Right atrium auricular region (tissue), 2 donors: ENCODE data around the gene MAGI1. TPM values are rescaled to one million over a fixed set of nuclear protein-coding genes. Genes with fewer than 3 reads are reported as not detected.

Source experiments
- DNase-seq: peaks from one replicate; pipeline ENCODE4 v3.0.0-alpha.2; 2019; ENCODE audit warnings: low spot score
- H3K27ac ChIP-seq, 2 donors: fragments of 200-600 bp; sonication (generic); 1 replicate in 1 of 2; 2 replicates in 1 of 2; pipeline ENCODE4 v1.5.1; 2016 to 2019
- H3K27me3 ChIP-seq, 2 donors: fragments of 200-600 bp; sonication (generic); one replicate each; pipeline versions ENCODE4 v1.5.1 to v1.6.0; 2017 to 2019
- H3K36me3 ChIP-seq: fragments of 200-600 bp; sonication (generic); one replicate; pipeline ENCODE4 v1.5.1; 2016
- H3K4me1 ChIP-seq, 2 donors: fragments of 200-600 bp; sonication (generic); one replicate each; pipeline versions ENCODE4 v1.5.1 to v1.6.0; 2017 to 2019
- H3K4me3 ChIP-seq, 2 donors: fragments of 200-600 bp; sonication (generic); 1 replicate in 1 of 2; 2 replicates in 1 of 2; pipeline ENCODE4 v1.5.1; 2017 to 2019; ENCODE audit warnings: mild to moderate bottlenecking in 1 of 2, moderate library complexity in 1 of 2
- H3K9me3 ChIP-seq, 2 donors: fragments of 200-600 bp; sonication (generic); one replicate each; pipeline ENCODE4 v1.5.1; 2019
- CTCF ChIP-seq, 2 donors: fragments of 200-600 bp; sonication (generic); IDR thresholded peaks; one replicate each; pipeline ENCODE4 v1.5.1; 2019; ENCODE audit warnings: antibody characterized with exemption in 2 of 2
- total RNA-seq, 2 donors: library from RNA; depleted of rRNA; stranded (reverse); fragments of >200 nt; gene quantifications; one replicate each; pipeline ENCODE4 v1.1.0, GENCODE V29; 2016

MAGI1 gene
- total RNA-seq, 2 donors from 2014 or later = 28.5 to 34.8 TPM

- Histone ChIP-seq H3K27me3 (no peaks in the 10 kb centered on the region), H3K4me3 (no peak overlapping the region), H3K36me3 (no peaks in the 10 kb centered on the region), H3K4me1 (no peaks in the 10 kb centered on the region), H3K27ac (no peak overlapping the region), H3K9me3 (no peaks in the 10 kb centered on the region)
- TF ChIP-seq CTCF (IDR thresholded peaks at IDR 0.05) = no peak
- no peak for DNase-seq
These were observed 190.7 kb downstream of the MAGI1 start for GRCh38 chr3:65848024-65848423.

- no peak for DNase-seq
- Histone ChIP-seq H3K36me3 (no peaks in the 10 kb centered on the region), H3K27me3 (no peaks in the 10 kb centered on the region), H3K9me3 (no peaks in the 10 kb centered on the region), H3K27ac (no peak overlapping the region), H3K4me3 (no peak overlapping the region), H3K4me1 (no peaks in the 10 kb centered on the region)
- no peak for TF ChIP-seq CTCF (IDR thresholded peaks at IDR 0.05)
These were observed 191.8 kb downstream of the MAGI1 start for GRCh38 chr3:65846936-65847335.

GRCh38 chr3:65844370-65844769 lies 194.3 kb downstream of the MAGI1 start:
- H3K27ac ChIP-seq = no peak overlapping the region
- no peaks in the 10 kb centered on the region for H3K9me3 ChIP-seq
- H3K4me1 ChIP-seq = no peaks in the 10 kb centered on the region
- no peaks in the 10 kb centered on the region for H3K36me3 ChIP-seq
- H3K4me3 ChIP-seq = no peak overlapping the region
- no peak for DNase-seq
- TF ChIP-seq CTCF (IDR thresholded peaks at IDR 0.05) = no peak
- H3K27me3 ChIP-seq = no peaks in the 10 kb centered on the region

GRCh38 chr3:65843732-65844131 lies 195.0 kb downstream of the MAGI1 start:
- DNase-seq = no peak
- Histone ChIP-seq H3K27me3 (no peaks in the 10 kb centered on the region), H3K36me3 (no peaks in the 10 kb centered on the region), H3K9me3 (no peaks in the 10 kb centered on the region), H3K27ac (no peak overlapping the region), H3K4me1 (no peaks in the 10 kb centered on the region), H3K4me3 (no peak overlapping the region)
- TF ChIP-seq CTCF (IDR thresholded peaks at IDR 0.05) = no peak

- Histone ChIP-seq H3K9me3 (no peaks in the 10 kb centered on the region), H3K4me3 (no peak overlapping the region), H3K27me3 (no peaks in the 10 kb centered on the region), H3K36me3 (no peaks in the 10 kb centered on the region), H3K27ac (no peak overlapping the region), H3K4me1 (peaks cover 0 to 6% of the 10 kb centered on the region in 2 donors)
- no peak for TF ChIP-seq CTCF (IDR thresholded peaks at IDR 0.05)
- DNase-seq = no peak
These were observed 201.1 kb downstream of the MAGI1 start for GRCh38 chr3:65837604-65838003.

GRCh38 chr3:65836047-65836446 lies 202.7 kb downstream of the MAGI1 start:
- H3K27ac ChIP-seq = no peak overlapping the region
- no peak for TF ChIP-seq CTCF (IDR thresholded peaks at IDR 0.05)
- no peak for DNase-seq
- no peaks in the 10 kb centered on the region for H3K27me3 ChIP-seq
- H3K9me3 ChIP-seq = no peaks in the 10 kb centered on the region
- H3K36me3 ChIP-seq = no peaks in the 10 kb centered on the region
- peaks cover 0 to 12% of the 10 kb centered on the region in 2 donors for H3K4me1 ChIP-seq
- H3K4me3 ChIP-seq = no peak overlapping the region
